Measurements from ENCODE around the gene DNASE2. TPM values are rescaled to one million over a fixed set of nuclear protein-coding genes. Genes with fewer than 3 reads are reported as not detected.

DNASE2 gene
- total RNA-seq, result 23.6 TPM

- Histone ChIP-seq H3K4me1 (peaks cover 25% of the 10 kb centered on the region), H3K27me3 (no peaks in the 10 kb centered on the region), H3K36me3 (peaks cover 0 to 24% of the 10 kb centered on the region in 2 donors), H3K9me3 (peaks cover 8% of the 10 kb centered on the region), H3K4me3 (peak within 1 kb of the TSS; percentile 79), H3K27ac (peak within 1 kb of the TSS; percentile 86)
- DNase-seq (ENCODE audit: extremely low spot score in 2 of 2), result peak in 1 of 2 donors; percentile 95
- intact Hi-C loops (cut with DNase I), result no loop called here
- peak; percentile 92 to 93 for TF ChIP-seq POLR2AphosphoS5 (IDR thresholded peaks at IDR 0.05; ENCODE audit: insufficient read depth in 1 of 2, low read depth in 1 of 2)
- peak in 1 of 2 donors; percentile 62 for TF ChIP-seq POLR2A (IDR thresholded peaks at IDR 0.05)
- no peak for TF ChIP-seq CTCF (IDR thresholded peaks at IDR 0.05)
Observed at GRCh38 chr19:12881172-12881808, at the start of gene DNASE2. DNASE2 (minus strand) TSS chr19:12881449; CDS start chr19:12881375, 74 bp downstream.

GRCh38 chr19:12930002-12930645 lies 48.9 kb upstream of the DNASE2 start:
- H3K9me3 ChIP-seq, result no peaks in the 10 kb centered on the region
- DNase-seq (ENCODE audit: extremely low spot score in 2 of 2), result no peak
- no peak for TF ChIP-seq POLR2AphosphoS5 (IDR thresholded peaks at IDR 0.05; ENCODE audit: insufficient read depth in 1 of 2, low read depth in 1 of 2)
- H3K36me3 ChIP-seq, result peaks cover under 1 to 44% of the 10 kb centered on the region in 2 donors
- peaks cover 19% of the 10 kb centered on the region for H3K4me1 ChIP-seq
- no peak overlapping the region for H3K4me3 ChIP-seq
- H3K27ac ChIP-seq, result no peak overlapping the region
- intact Hi-C loops (cut with DNase I), result no loop called here
- no peaks in the 10 kb centered on the region for H3K27me3 ChIP-seq

GRCh38 chr19:12924621-12925310 lies 43.5 kb upstream of the DNASE2 start:
- Histone ChIP-seq H3K36me3 (peaks cover 8 to 72% of the 10 kb centered on the region in 2 donors), H3K4me3 (no peak overlapping the region), H3K9me3 (no peaks in the 10 kb centered on the region), H3K27me3 (no peaks in the 10 kb centered on the region), H3K4me1 (no peaks in the 10 kb centered on the region), H3K27ac (no peak overlapping the region)
- DNase-seq (ENCODE audit: extremely low spot score in 2 of 2), result no peak
- intact Hi-C loops (cut with DNase I), result no loop called here
- TF ChIP-seq CTCF (IDR thresholded peaks at IDR 0.05) (no peak), POLR2AphosphoS5 (IDR thresholded peaks at IDR 0.05; ENCODE audit: insufficient read depth in 1 of 2, low read depth in 1 of 2) (no peak), POLR2A (IDR thresholded peaks at IDR 0.05) (no peak)

GRCh38 chr19:12922959-12923358 lies 41.7 kb upstream of the DNASE2 start:
- Histone ChIP-seq H3K36me3 (peaks cover 8 to 54% of the 10 kb centered on the region in 2 donors), H3K27ac (no peak overlapping the region)
- intact Hi-C loops (cut with DNase I), result no loop called here

More at GRCh38 chr19:12922959-12923358, 41.7 kb upstream of the DNASE2 start:
- Histone ChIP-seq H3K4me3 (no peak overlapping the region), H3K9me3 (no peaks in the 10 kb centered on the region), H3K27me3 (no peaks in the 10 kb centered on the region), H3K4me1 (peaks cover 6% of the 10 kb centered on the region)
- TF ChIP-seq POLR2A (IDR thresholded peaks at IDR 0.05) (no peak), POLR2AphosphoS5 (IDR thresholded peaks at IDR 0.05; ENCODE audit: insufficient read depth in 1 of 2, low read depth in 1 of 2) (no peak), CTCF (IDR thresholded peaks at IDR 0.05) (no peak)
- DNase-seq (ENCODE audit: extremely low spot score in 2 of 2), result no peak

All from vagina (tissue), 2 donors.